BE2C (cell line): Measurements from ENCODE around the gene RAB7B.

ENCODE experiments used
- DNase-seq: peaks from one replicate; pipeline ENCODE4 v3.0.0-alpha.2; 2020
- H3K27me3 ChIP-seq: fragments of 250-450 bp; sonication (Bioruptor Pico); 2 replicates; pipeline ENCODE4 v1.5.1; 2020; ENCODE audit warnings: mild to moderate bottlenecking
- H3K36me3 ChIP-seq: fragments of 250-450 bp; sonication (Bioruptor Pico); 2 replicates; pipeline ENCODE4 v1.5.1; 2020; ENCODE audit warnings: mild to moderate bottlenecking
- H3K4me1 ChIP-seq: fragments of 250-450 bp; sonication (Bioruptor Pico); 2 replicates; pipeline ENCODE4 v1.5.1; 2020
- H3K4me3 ChIP-seq: 2 replicates; pipeline ENCODE4 v1.5.1; 2011; ENCODE audit warnings: low read depth, low read length
- H3K9me3 ChIP-seq: fragments of 250-450 bp; sonication (Bioruptor Pico); 2 replicates; pipeline ENCODE4 v1.5.1; 2020
- CTCF ChIP-seq: IDR thresholded peaks from 2 replicates; pipeline ENCODE4 v1.5.1; 2012; ENCODE audit warnings: mild to moderate bottlenecking, low read depth, low read length

RAB7B gene

GRCh38 chr1:205980237-205980870 lies 22.8 kb downstream of the RAB7B start:
- Histone ChIP-seq H3K4me3 (no peak overlapping the region), H3K9me3 (no peaks in the 10 kb centered on the region), H3K4me1 (peaks cover 10% of the 10 kb centered on the region), H3K27me3 (no peaks in the 10 kb centered on the region), H3K36me3 (no peaks in the 10 kb centered on the region)
- no peak for DNase-seq
- TF ChIP-seq CTCF, result no peak

- Histone ChIP-seq H3K27me3 (no peaks in the 10 kb centered on the region), H3K36me3 (no peaks in the 10 kb centered on the region), H3K4me3 (no peak overlapping the region), H3K9me3 (no peaks in the 10 kb centered on the region), H3K4me1 (peaks cover 10% of the 10 kb centered on the region)
- TF ChIP-seq CTCF, result no peak
- no peak for DNase-seq
These were observed 23.9 kb downstream of the RAB7B start for GRCh38 chr1:205979301-205979700.

GRCh38 chr1:205978676-205979075 lies 24.5 kb downstream of the RAB7B start:
- no peak for TF ChIP-seq CTCF
- no peak for DNase-seq
- H3K4me1 ChIP-seq, result peaks cover 10% of the 10 kb centered on the region
- no peaks in the 10 kb centered on the region for H3K36me3 ChIP-seq
- H3K27me3 ChIP-seq, result no peaks in the 10 kb centered on the region
- no peak overlapping the region for H3K4me3 ChIP-seq
- no peaks in the 10 kb centered on the region for H3K9me3 ChIP-seq

- peak; percentile 99 for TF ChIP-seq CTCF
- DNase-seq, result peak; percentile 85
- Histone ChIP-seq H3K4me3 (no peak overlapping the region), H3K4me1 (peaks cover 10% of the 10 kb centered on the region), H3K36me3 (no peaks in the 10 kb centered on the region), H3K27me3 (no peaks in the 10 kb centered on the region), H3K9me3 (no peaks in the 10 kb centered on the region)
These were observed 25.7 kb downstream of the RAB7B start for GRCh38 chr1:205977402-205978014.

GRCh38 chr1:205976708-205977401 lies 26.3 kb downstream of the RAB7B start:
- DNase-seq, result peak; percentile 68
- 0 out of 2 replicates have a peak, but pooled peaks have one; percentile 11 for TF ChIP-seq CTCF
- no peaks in the 10 kb centered on the region for H3K9me3 ChIP-seq

GRCh38 chr1:205976036-205976435 lies 27.2 kb downstream of the RAB7B start:
- Histone ChIP-seq H3K36me3 (no peaks in the 10 kb centered on the region), H3K4me3 (no peak overlapping the region), H3K27me3 (no peaks in the 10 kb centered on the region), H3K9me3 (no peaks in the 10 kb centered on the region), H3K4me1 (peaks cover 10% of the 10 kb centered on the region)
- TF ChIP-seq CTCF, result no peak
- no peak for DNase-seq

More at GRCh38 chr1:205976708-205977401, 26.3 kb downstream of the RAB7B start:
- Histone ChIP-seq H3K4me3 (no peak overlapping the region), H3K27me3 (no peaks in the 10 kb centered on the region), H3K36me3 (no peaks in the 10 kb centered on the region), H3K4me1 (peaks cover 10% of the 10 kb centered on the region)
